Measurements from ENCODE around the gene SCGB1D2.

Gene SCGB1D2

DNA sequence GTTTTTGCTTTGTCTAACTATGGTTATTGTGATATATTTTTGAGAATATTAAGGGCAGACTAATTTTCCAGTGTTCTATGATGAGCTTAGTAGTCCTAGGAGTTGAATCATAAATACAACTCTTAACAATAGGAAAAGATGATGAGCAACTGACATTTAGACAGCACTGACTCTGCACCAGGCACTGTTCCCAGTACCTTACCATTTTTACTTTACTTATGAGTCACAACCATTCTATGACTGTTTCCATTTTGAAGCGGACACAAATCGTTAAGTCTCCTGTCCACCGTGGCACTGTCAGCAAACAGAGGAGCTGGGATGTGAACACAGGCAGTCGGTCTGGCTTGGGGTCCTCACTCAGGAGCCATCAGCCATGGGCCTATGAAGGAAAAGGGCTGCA lies 24.5 kb downstream of the SCGB1D2 start:
- H3K9me3 ChIP-seq (ENCODE audit: severe bottlenecking): no peaks in the 10 kb centered on the region
- no peaks in the 10 kb centered on the region for H3K4me1 ChIP-seq (ENCODE audit: insufficient read depth, poor library complexity, severe bottlenecking)
- no peak overlapping the region for H3K4me3 ChIP-seq (ENCODE audit: severe bottlenecking)
- H3K36me3 ChIP-seq (ENCODE audit: low read depth): no peaks in the 10 kb centered on the region
- no peak for TF ChIP-seq CTCF (IDR thresholded peaks at IDR 0.05; ENCODE audit: poor library complexity, severe bottlenecking)
- ATAC-seq (ENCODE audit: low read depth) (peak; percentile 68), DNase-seq (ENCODE audit: low spot score) (no peak)
- no peaks in the 10 kb centered on the region for H3K27me3 ChIP-seq (ENCODE audit: insufficient read depth, poor library complexity, severe bottlenecking)
- no peak overlapping the region for H3K27ac ChIP-seq (ENCODE audit: poor library complexity, severe bottlenecking)

DNA sequence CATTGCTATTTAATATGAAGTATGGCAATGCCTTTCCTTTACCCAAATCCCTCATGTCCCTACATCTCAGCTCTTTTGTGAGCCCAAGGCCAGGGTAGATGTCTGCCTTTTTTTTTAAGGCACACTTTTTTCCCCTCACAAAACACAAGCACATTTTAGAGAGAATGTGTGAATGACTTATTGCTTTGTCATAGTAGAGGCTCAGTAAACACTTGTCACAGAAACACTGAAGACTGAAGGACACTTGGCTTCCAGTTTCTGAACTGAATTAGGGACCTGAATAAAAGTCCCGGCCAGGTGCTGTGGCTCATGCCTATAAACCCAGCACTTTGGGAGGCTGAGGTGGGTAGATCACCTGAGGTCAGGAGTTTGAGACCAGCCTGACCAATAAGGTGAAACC lies 25.0 kb downstream of the SCGB1D2 start:
- H3K27ac ChIP-seq (ENCODE audit: poor library complexity, severe bottlenecking): no peak overlapping the region
- no peak for ATAC-seq (ENCODE audit: low read depth)
- no peaks in the 10 kb centered on the region for H3K27me3 ChIP-seq (ENCODE audit: insufficient read depth, poor library complexity, severe bottlenecking)
- DNase-seq (ENCODE audit: low spot score): no peak
- no peaks in the 10 kb centered on the region for H3K9me3 ChIP-seq (ENCODE audit: severe bottlenecking)
- H3K4me3 ChIP-seq (ENCODE audit: severe bottlenecking): no peak overlapping the region
- H3K36me3 ChIP-seq (ENCODE audit: low read depth): no peaks in the 10 kb centered on the region
- TF ChIP-seq CTCF (IDR thresholded peaks at IDR 0.05; ENCODE audit: poor library complexity, severe bottlenecking): no peak
- H3K4me1 ChIP-seq (ENCODE audit: insufficient read depth, poor library complexity, severe bottlenecking): no peaks in the 10 kb centered on the region

DNA sequence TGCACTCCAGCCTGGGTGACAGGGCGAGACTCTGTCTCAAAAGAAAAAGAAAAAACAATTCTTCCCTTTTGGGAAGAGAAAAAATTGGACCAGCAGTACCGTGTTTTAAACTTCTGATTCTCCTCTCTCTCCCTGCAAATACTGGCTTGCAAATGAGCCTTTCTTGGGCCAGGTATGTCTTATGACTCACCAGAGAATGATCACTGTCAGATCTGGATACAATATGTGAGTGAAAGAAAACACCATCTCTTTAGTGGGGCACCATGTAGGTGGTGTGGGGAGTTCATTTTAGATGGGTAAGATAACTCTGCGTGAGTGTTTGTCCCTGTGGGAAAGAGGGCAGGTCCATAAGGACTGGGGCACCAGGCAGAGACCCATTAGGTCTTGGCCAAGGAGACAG lies 25.5 kb downstream of the SCGB1D2 start:
- Histone ChIP-seq H3K27me3 (ENCODE audit: insufficient read depth, poor library complexity, severe bottlenecking) (no peaks in the 10 kb centered on the region), H3K4me1 (ENCODE audit: insufficient read depth, poor library complexity, severe bottlenecking) (no peaks in the 10 kb centered on the region), H3K9me3 (ENCODE audit: severe bottlenecking) (no peaks in the 10 kb centered on the region), H3K36me3 (ENCODE audit: low read depth) (no peaks in the 10 kb centered on the region), H3K27ac (ENCODE audit: poor library complexity, severe bottlenecking) (no peak overlapping the region), H3K4me3 (ENCODE audit: severe bottlenecking) (no peak overlapping the region)
- no peak for DNase-seq (ENCODE audit: low spot score)
- no peak for TF ChIP-seq CTCF (IDR thresholded peaks at IDR 0.05; ENCODE audit: poor library complexity, severe bottlenecking)
- 0 out of 3 replicates have a peak, but pooled peaks have one; percentile 46 for ATAC-seq (ENCODE audit: low read depth)

DNA sequence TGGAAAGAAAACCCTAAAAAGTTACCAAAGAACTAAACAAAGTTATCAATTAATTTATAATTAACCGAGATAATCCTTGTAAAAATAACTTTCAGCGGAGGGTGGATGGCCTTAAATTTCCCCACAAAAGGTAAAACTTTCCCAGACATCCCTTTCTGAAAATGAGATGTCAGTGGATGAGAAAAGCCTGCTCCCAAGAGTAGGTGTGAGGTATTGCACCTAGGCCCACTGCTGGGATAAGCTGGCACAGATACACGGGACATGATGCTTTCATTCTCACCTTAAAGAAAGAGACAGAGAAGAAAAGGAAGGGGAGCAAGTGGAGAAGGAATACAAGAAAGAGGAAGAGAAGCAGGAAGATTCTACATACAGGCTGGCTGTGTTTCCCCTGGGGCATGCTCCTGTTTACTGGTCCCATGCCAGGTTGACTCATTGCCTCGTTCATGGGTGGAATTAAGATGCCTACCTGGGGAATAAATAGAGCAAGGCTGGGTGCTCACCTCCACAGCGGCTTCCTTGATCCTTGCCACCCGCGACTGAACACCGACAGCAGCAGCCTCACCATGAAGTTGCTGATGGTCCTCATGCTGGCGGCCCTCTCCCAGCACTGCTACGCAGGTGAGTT lies 27.7 kb downstream of the SCGB1D2 start, which contains the start of gene SCGB2A2:
SCGB2A2 (plus strand) TSS at position 505 of the 625 bp plus-strand sequence; CDS start at position 564, 59 bp downstream.
- Histone ChIP-seq H3K27ac (ENCODE audit: poor library complexity, severe bottlenecking) (no peak within 1 kb of the TSS), H3K9me3 (ENCODE audit: severe bottlenecking) (no peaks in the 10 kb centered on the region), H3K4me3 (ENCODE audit: severe bottlenecking) (no peak within 1 kb of the TSS), H3K36me3 (ENCODE audit: low read depth) (no peaks in the 10 kb centered on the region), H3K27me3 (ENCODE audit: insufficient read depth, poor library complexity, severe bottlenecking) (no peaks in the 10 kb centered on the region), H3K4me1 (ENCODE audit: insufficient read depth, poor library complexity, severe bottlenecking) (no peaks in the 10 kb centered on the region)
- ATAC-seq (ENCODE audit: low read depth) (no peak), DNase-seq (ENCODE audit: low spot score) (no peak)
- no peak for TF ChIP-seq CTCF (IDR thresholded peaks at IDR 0.05; ENCODE audit: poor library complexity, severe bottlenecking)

DNA sequence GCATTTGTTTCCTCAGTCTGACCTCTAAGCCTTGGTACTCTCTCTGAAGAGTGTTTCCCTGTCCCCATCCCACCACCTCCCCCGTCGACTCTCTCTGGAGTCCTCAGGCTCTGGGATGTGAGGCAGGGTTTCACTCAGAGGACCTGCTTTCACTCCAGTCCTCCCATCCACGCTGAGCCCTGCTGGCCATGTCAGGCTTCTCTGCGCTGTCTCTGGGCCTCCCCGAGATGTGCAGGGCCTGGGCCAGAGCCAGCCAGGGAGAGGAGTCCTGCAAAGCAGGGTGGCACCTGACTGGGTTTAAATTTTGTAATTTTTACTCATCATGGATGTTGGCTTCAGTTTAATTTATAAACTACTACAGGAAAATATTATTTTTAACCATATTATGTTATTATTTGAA lies 31.2 kb downstream of the SCGB1D2 start:
- ATAC-seq (ENCODE audit: low read depth) (no peak), DNase-seq (ENCODE audit: low spot score) (no peak)
- Histone ChIP-seq H3K27me3 (ENCODE audit: insufficient read depth, poor library complexity, severe bottlenecking) (no peaks in the 10 kb centered on the region), H3K36me3 (ENCODE audit: low read depth) (no peaks in the 10 kb centered on the region), H3K4me3 (ENCODE audit: severe bottlenecking) (no peak overlapping the region), H3K9me3 (ENCODE audit: severe bottlenecking) (no peaks in the 10 kb centered on the region), H3K4me1 (ENCODE audit: insufficient read depth, poor library complexity, severe bottlenecking) (no peaks in the 10 kb centered on the region), H3K27ac (ENCODE audit: poor library complexity, severe bottlenecking) (no peak overlapping the region)
- TF ChIP-seq CTCF (IDR thresholded peaks at IDR 0.05; ENCODE audit: poor library complexity, severe bottlenecking): no peak

Data from RWPE2 (cell line).